Stimulated activated CD4-positive, alpha-beta T cell treated with anti-CD3 and anti-CD28 coated beads, Interleukin-4, amount 100 ng/mL, for 48 hours (primary cell): ENCODE results near the gene FAM120A.

Experiments
- DNase-seq, 2 donors: peaks; one replicate each; pipeline ENCODE4 v3.0.0-alpha.2; 2020; ENCODE audit warnings: low read depth in 2 of 2

The FAM120A gene

DNA sequence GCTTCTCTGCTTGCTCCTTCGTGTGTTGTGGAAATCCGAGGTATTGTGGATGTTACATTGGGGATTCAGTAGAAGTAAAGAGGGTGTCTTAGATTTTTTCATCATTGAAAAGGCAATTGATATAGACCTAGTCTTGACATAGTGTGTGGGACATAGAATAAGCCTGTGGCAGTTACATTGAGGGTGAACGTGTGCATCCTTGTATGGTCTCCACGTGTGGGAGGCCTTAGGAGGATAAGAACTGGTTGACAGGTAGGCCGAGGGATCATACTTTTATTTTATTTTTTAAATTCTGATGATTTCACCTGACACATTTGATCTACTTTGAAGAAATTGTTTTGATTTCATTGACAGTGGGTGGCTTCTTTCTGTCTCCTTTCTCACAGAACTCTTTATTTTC is 18.9 kb downstream of the FAM120A start:
- DNase-seq: no peak

DNA sequence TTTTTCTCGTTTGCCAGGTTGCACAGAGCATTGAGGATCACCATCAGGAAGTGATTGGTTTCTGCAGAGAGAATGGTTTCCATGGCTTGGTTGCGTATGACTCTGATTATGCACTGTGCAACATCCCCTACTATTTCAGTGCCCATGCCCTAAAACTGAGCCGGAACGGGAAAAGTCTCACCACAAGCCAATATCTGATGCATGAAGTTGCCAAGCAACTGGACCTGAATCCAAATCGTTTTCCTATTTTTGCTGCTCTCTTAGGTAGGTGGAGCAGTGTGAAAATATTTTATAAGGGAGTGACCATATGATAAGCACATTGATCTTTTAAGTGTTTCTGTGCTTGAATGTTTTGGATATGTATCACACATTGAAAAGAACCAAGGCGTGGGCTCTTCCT is 19.6 kb downstream of the FAM120A start:
- DNase-seq: no peak

DNA sequence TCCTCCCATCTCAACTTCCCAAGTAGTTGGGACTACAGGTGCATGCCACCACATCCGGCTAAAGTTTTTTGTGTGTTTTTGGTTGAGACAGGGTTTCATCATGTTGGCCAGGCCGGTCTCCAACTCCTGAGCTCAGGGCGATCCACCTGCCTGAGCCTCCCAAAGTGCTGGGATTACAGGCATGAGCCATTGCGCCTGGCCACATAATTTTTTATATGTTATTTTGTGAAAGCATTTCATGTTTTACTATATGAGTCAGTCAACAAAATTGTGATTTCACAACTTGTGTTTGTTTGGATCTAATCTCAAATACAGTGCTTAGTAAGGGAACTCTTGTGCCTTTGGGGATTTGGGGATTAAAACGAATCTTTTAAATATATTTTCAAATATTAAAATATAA is 21.9 kb downstream of the FAM120A start:
- no peak for DNase-seq

DNA sequence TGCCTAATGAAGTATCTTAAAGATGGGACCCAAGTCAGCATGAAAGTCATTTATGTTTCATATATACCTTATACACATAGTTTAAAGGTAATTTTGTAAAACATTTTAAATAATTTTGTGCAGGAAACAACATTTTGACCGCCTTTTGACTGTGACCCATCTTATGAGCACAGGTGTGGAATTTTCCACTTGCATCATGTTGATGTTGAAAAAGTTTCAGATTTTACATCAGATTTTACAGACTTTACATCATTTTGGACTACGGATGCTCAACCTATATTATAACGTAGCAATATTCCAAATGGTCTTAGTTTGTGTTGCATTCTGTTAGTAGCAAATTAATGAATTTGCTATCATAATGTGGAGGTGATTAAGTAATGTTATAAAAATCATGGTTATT is 23.6 kb downstream of the FAM120A start:
- DNase-seq: no peak

DNA sequence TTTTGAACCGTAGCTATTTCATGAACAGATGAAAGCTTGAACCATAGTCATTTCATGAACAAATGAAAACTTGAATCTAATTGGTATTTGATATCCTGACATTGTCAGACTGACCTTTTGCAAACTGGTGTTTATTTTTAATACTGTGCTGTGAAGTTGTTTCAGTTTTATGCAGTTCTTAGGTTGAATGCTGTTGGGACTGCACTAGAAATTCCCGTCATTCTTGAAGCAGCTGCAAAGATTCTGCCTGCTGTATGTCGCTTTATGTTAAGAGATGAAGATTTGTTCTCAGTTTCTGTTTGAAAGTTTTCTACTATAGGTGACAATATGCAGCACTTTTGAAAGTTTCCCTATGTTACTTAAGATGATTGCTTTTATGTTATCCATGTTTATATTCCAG is 24.4 kb downstream of the FAM120A start:
- DNase-seq: no peak

DNA sequence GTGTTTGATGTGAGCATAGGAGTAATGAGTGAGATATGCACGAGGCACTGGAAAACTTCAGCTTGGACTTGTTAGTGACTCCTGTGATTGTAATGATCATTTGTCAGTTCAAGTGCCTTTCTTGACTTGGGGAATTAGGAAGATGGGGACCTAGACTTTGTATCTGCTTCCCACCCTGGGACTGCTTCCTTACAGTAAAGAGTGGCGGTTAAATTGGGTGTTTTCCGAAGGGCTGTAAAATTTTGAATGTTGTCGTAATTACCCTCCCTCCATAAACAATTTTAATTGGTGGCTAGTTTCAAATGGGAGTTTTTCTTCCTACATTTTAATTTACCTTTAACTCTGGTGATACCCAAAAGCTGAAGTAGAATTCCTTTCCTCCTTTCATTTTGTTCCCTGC is 25.4 kb downstream of the FAM120A start:
- no peak for DNase-seq

DNA sequence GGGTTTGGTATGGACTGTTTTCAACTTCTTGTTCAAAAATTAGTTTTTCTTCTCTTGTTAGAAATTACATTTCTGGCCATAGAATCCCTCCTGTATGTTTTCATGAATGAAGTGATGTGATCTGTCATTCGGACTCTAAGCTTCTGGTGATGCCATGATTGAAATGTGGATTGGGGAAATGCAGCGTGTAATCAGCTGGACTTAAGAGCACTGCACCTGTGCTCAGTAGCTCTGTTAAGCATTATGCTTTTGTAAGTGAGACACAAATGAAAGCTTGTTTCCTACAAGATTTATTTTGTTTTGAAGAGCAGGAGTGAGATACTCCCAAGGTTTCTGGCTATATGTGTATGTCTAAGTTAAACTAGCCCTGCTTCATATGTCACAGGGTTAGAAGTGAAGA is 25.9 kb downstream of the FAM120A start:
- no peak for DNase-seq

DNA sequence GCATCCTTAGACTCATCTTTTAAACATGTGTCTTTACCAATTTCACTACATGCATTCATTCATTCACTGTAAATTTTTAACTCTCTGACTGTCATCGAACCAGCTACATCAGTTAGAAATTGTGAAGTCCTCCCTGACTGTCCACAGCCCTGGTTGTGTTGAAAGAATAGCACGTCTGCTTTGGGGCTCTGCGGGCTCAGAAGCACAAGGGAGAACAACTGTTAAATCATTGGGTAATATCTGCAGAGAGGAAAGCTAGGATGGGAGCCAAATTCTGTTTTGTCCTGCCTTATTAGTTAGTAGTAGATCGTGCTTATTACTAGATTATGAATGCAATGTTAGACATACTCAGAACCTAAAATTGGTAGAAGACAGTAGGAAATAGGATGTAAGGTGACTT is 28.2 kb downstream of the FAM120A start:
- DNase-seq: no peak

DNA sequence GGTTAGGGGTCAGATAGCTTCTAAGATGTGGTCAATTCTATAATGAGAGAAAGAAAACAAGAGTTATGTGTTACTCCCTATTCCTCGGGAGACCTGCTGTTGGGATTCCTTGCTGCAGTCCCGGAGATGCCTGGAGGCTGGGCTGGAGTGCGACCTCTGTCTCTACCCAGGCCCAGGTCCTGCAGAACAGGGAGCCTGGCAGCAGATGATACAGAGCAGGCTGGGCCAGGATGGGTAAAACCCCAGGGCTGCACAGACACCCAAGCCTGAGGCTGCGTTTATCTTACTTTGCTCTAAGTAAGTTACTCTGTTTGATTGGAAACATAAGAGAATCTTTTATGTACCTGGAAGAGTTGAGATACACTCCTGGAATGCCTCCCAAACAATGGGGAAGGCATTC is 28.8 kb downstream of the FAM120A start:
- DNase-seq: no peak

DNA sequence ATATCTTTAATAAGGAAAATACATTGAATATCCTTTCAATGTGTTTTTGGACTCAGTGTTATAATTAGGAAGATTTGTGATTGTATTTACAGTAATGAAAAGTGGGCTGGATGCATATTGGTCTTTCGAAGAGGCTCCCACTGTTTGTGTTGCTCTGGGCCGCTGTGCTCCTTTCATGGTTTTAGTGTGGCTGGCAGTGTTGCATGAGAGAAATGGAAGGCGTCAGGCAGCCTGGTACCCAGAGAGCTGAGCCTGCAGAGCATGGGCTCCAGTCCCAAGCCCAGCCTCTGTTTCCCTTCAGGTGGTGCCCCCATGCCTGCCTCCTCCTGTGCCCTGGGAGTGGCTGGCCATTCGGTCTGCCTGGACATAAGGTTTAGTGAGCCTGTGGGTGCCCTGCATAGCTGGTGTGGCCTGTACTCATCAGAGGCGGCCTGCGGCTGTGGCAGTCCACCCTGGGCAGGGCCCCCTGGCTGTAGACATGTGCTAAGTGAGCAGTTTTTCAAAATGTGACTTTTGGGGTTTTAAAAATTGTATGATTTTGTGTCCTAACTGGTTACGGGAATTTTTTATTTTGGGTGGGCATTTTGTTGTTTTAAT is 29.3 kb downstream of the FAM120A start:
- DNase-seq: no peak

DNA sequence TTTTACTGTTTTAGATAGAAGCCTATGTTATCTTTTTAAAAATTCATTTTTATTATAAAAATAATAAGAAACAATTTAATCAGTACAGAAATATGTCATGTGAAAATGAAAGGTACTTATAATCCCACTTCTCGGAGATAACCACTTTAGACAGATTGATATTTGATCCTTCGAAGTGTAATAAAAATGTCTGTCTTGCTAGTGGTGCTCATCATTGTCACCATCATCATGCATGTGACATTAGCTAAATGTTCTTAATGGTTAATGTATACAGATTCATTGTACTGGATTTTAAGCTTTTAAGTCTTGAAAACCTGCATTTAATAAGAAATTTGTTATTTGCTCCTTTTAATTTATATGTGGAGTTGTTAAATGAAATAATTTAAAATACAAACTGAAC is 32.0 kb downstream of the FAM120A start:
- DNase-seq: no peak

DNA sequence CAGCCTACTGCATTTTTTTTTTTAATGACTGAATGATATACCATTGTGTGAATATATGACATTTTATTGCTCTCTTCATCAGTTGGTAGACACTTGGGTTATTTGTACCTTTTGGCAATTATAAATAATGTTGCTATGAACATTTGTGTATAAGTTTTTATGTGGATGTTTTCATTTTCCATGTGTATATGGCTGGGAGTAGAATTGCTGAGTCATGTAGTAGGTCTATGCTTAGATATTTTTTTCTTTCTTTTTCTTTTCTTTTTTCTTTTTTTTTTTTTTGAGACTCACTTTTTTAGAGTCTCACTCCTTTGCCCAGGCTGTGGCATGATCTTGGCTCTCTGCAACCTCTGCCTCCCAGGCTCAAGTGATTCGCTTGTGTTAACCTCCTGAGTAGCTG is 34.8 kb downstream of the FAM120A start:
- no peak for DNase-seq

DNA sequence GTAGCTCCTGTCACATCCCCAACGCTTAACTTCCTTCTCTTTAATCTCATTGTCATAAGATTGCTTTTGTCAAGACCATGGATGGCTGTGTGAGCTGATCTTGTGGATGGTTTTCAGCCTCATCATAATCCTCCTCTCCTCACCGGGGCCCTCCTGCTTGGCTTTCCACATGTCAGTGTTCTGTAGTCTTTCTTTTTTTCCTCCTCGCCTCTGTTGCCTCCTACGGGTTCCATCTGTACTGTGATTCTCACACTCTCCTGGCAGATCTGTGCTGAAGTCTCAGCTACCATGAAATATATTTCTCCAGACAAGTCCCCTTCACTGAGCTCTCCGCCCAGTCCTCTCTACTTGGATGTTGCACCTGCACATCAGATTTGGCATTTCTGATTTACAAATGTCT is 36.8 kb downstream of the FAM120A start:
- DNase-seq: no peak

DNA sequence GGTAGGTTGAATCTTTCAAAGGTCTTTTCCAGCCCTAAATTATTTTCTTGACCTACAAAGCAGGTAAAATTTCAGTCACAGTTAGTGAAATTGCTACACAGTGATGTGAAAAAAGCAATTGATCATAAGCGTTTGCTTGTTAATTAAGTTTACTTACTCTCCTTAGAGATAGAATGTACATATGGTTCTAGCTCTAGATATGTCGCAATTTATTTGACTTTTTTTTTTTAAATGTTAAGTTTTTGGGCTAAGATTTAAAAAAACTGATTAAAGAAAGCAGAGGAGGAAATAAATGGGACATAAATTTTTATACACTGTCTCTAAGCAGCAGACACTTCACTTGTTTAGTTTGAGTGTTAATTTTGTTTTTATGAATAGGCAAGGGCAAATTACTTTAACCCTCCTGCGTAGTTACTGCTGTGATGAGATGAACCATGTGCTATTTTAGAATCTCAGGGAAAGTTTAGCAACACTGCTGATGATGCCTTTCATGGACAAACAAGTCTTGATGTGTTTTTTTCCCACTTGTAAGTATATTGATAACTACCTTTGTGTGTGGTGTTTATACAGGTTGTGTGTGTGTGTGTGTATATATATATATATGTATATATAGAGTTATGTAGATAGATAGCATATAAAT is 40.2 kb downstream of the FAM120A start:
- DNase-seq: no peak

DNA sequence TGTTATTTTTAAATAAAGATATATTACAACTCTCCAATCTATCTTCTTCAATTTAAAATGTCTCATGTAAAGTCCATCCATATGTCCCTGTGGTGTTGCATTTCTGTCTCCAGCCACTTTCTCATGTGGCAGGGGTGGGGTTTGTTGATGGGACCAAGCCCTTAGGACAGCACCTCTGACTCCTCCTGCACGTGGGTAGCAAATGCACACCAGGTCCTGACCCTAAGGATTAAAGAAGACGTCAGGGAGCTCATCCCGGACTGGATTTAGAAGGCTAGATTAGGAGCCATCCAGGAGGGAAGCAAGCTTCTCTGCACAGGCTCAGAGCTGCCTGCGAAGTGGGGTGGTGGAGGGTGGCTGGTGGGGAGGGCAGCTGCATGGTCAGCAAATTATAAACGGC is 40.8 kb downstream of the FAM120A start:
- no peak for DNase-seq

DNA sequence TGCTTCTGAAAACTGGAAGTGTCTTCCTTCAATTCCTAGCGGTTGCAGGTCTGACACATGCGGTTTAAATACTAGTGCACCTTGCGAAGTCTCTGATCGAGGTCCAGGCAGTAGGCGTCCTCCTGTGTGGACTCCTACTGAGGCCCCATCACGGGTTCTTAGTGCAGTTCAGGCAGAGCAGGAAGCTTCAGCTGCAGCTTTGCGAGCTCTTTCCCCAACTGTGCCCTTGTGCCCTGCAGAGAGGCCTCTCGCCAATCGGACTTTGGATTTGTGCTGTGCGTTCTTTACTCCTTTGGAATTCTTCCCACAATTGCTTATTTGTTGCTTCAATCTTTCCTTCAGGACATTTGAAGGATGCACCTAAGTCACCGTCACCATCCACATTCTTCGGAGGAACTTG is 42.5 kb downstream of the FAM120A start:
- DNase-seq: no peak

DNA sequence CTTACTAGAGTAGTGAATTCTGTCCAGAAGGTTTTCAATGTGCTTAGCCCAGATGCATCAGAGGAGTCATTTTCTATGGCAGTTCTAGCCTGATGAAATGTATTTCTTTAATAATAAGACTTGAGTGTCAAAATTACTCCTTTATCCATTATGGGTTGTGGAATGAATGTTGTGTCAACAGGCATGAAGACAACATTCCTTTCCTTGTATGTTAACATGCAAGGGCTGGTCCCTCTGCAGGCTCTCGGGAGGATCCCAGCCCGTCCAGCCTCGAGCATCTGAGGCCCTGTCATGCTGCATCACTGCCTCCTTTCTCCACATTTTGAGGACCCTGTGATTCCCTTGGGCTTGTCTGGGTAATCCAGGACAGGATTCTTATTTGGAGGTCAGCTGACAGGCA is 44.8 kb downstream of the FAM120A start:
- DNase-seq: no peak

DNA sequence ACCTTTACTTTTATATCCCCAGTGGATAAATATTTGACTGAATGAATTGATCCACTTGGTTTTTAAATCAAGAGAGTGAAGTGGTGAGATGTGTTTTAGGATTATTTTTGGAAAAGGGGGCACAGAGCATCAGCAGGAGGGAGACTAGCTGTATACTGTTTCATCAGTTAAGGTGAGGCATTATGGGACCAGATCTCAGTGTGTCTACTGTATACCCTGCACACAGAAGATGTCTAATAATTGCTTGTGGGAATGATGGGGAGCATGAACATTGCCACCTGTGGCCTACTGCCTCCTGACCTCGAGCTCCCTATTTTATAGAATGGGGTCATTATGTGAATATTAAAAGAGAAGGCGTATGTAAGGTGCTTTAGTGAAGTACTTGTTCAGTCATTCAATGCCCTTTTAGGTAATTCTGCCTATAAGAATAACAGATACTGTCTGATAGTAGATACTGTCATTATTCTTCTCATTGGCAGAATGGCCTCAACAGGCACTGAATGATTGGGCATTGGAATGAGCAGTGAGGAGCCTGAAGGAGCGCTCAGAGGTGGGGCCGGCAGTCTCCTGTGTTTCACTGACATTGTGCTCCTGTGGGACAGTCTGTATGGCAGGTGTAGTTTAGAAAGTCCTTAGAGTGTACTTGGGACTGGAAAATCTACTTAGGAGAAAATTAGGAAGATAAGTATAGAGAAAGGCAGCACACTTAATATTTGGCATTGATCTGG is 49.2 kb downstream of the FAM120A start:
- no peak for DNase-seq

DNA sequence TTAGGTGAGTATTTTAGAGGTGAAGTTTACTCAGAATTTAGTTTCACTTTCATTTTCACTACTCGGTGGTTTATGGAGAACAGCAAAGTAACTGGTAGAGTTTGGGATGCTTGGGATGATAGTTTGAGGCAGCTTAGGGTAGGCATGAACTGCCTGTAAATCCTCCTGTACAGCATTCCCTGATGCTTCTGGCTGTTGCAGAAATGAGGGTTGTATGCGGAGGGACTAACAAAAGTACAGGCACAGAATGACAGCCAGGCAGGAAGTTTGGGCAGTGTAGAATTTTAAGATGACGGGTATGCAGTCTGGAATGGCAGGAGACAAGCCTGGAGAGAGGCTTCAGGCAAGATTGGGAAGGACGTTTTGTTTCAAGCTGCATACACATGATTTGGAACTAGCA is 49.9 kb downstream of the FAM120A start:
- DNase-seq: no peak

DNA sequence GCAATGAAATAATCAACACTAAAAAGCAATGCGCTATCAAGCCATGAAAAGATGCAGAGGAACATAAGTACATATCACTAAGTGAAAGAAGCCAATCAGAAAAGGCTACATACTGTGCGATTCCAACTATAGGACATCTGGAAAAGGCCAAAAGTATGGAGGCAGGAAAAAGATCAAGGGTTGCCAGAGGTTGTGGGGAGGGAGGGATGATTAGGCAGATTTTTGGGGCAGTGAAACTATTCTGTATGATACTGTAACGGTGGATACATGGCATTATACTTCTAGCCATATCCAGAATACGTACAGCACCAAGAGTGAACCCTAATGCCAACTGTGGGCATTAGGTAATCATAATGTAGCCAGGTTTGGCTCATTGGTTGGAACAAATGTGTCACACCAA is 51.9 kb downstream of the FAM120A start:
- no peak for DNase-seq

DNA sequence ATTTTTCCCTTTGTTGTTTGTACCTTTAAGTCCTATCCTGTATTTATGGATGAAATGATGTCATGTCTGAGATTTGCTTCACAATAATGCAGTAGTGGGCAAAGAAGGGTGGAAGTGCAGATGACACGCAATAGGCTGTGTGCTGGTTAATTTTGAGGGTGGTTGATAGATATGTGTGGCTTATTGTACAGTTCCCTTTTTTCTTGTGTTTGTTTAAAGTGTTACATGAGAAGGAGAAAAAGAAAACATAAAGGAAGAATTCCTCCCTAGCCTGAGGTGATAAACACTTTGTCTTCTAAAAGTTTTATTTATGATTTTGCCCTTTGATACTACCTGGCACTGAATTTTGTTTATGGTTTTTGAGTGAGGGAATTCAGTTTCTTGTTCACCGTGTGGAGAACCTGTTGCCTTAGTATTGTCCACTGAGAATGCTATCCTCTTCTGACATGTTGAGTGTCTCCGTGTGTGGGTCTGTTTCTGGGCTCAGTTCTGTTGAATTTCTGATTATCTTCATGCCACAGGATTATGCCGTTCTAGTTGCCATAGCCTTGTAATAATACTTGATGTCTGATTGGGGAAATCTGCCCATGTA is 54.2 kb downstream of the FAM120A start:
- no peak for DNase-seq

DNA sequence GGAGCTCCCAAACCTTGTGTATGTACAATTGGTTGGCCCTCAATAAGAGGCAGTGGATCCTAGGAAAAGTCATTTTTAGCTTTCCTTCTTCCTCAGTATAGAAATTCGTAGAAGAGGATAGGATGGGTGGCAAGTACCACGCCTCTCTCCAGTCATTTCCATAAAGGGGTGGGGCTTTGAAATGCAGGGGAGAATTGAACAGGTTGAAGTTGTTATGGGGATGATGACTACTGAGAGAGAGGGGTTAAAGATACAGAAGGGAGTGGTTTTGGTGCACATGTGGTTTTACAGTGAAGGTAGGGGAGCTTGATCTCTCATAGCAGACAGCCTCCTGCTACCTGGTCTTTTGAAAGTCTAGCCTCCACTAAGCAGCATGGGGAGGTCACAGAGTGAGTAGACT is 56.3 kb downstream of the FAM120A start:
- no peak for DNase-seq

DNA sequence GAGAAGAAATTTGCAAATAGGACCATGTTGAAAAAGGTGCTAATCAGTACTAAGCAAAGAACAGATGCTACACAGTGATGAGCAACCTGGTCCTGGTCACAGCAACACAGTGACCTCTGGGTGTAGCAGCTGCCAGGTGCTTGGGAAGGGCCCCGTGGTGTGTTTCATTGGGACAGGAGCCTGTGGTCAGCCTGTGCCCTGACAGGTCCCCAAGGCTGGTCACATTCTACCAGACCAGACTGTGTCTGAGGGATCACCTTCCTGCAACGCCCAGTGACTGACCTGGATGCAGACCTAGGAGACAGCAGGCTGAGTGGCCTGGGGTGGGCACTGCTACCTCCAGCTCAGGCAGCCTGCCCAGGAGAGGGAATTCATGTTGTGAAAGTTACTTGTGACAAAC is 56.7 kb downstream of the FAM120A start:
- DNase-seq: no peak
